GM12878 (cell line): ENCODE measurements around the gene WHAMM. TPM values are rescaled to one million over a fixed set of nuclear protein-coding genes. Genes with fewer than 3 reads are reported as not detected.

Experiments
- ATAC-seq: fragments of 200-7000 bp; cut with Tn5 transposase; 3 replicates; pipeline ENCODE4 v1.9.1; 2020; ENCODE audit warnings: mild to moderate bottlenecking, moderate library complexity
- BruUV-seq: library from RNA; stranded (reverse); fragments of 400-500 nt; replicated peaks from 2 replicates; lab custom pipeline; 2021; lab: Mats Ljungman, UMichigan
- CTCF ChIA-PET: fragments of 300-600 bp; sonication (Branson Sonifier 250); formaldehyde crosslinking; extraction: SDS; loops from one replicate; lab custom pipeline; 2021; ENCODE audit warnings: inconsistent platforms; lab: Yijun Ruan, JAX
- POLR2A ChIA-PET: fragments of 350-600 bp; formaldehyde crosslinking; extraction: SDS; loops from one replicate; lab custom pipeline; 2021; ENCODE audit warnings: inconsistent platforms; lab: Charles Lee
- RAD21 ChIA-PET: fragments of 300-600 bp; sonication (Branson Sonifier 250); formaldehyde crosslinking; loops from one replicate; lab custom pipeline; 2023; ENCODE audit warnings: antibody characterized with exemption; ENCODE audit not compliant: unreplicated experiment; lab: Charles Lee
- SMC1A ChIA-PET: fragments of 300-600 bp; sonication (Branson Sonifier 250); formaldehyde crosslinking; loops from one replicate; lab custom pipeline; 2023; ENCODE audit not compliant: unreplicated experiment, uncharacterized antibody; lab: Charles Lee
- DNase-seq: peaks from one replicate; pipeline ENCODE4 v3.0.0-alpha.2; 2011; ENCODE audit warnings: low read depth, low spot score
- FAIRE-seq: peaks from 3 replicates; lab custom pipeline; 2011; peaks lifted over from hg19 to GRCh38; lab: Jason Lieb, UNC
- H2AFZ ChIP-seq: 2 replicates; pipeline ENCODE4 v1.6.0; 2011; ENCODE audit warnings: low read depth, low read length, control low read depth; ENCODE audit not compliant: control insufficient read depth
- H3K27ac ChIP-seq: 2 replicates; pipeline ENCODE4 v1.5.1; 2011; ENCODE audit warnings: control low read depth; ENCODE audit not compliant: control insufficient read depth, insufficient read depth
- H3K27me3 ChIP-seq, 2 experiments: replicated peaks in 1 of 2; 2 replicates each; pipeline versions ENCODE4 v1.6.0 to v1.6.1; 2011; ENCODE audit warnings: low read length in 1 of 2; ENCODE audit not compliant: control insufficient read depth in 2 of 2, insufficient read depth in 2 of 2
- H3K36me3 ChIP-seq, 2 experiments: 2 replicates each; pipeline ENCODE4 v1.5.1; 2011; ENCODE audit warnings: low read length in 1 of 2; ENCODE audit not compliant: control insufficient read depth in 2 of 2, insufficient read depth in 2 of 2
- H3K4me1 ChIP-seq: 2 replicates; pipeline ENCODE4 v1.6.1; 2011; ENCODE audit warnings: mild to moderate bottlenecking, low read length, moderate library complexity, mixed read lengths; ENCODE audit not compliant: control insufficient read depth, insufficient read depth
- H3K4me2 ChIP-seq: 2 replicates; pipeline ENCODE4 v1.6.0; 2011; ENCODE audit warnings: control low read depth; ENCODE audit not compliant: control insufficient read depth, insufficient read depth
- H3K4me3 ChIP-seq: fragments of 200-600 bp; sonication (generic); 2 replicates; pipeline ENCODE4 v1.5.1; 2016
- H3K79me2 ChIP-seq: 2 replicates; pipeline ENCODE4 v1.6.0; 2011; ENCODE audit warnings: low read length; ENCODE audit not compliant: control insufficient read depth, insufficient read depth
- H3K9ac ChIP-seq: 2 replicates; pipeline ENCODE4 v1.8.0; 2011; ENCODE audit warnings: low read length, control low read depth, mixed read lengths; ENCODE audit not compliant: control insufficient read depth, insufficient read depth
- H3K9me3 ChIP-seq: replicated peaks from 3 replicates; pipeline ENCODE4 v1.5.1; 2011; ENCODE audit warnings: mild to moderate bottlenecking, low read length; ENCODE audit not compliant: control insufficient read depth, insufficient read depth
- H4K20me1 ChIP-seq: 2 replicates; pipeline ENCODE4 v1.6.0; 2011; ENCODE audit not compliant: control insufficient read depth, insufficient read depth
- CHD1 ChIP-seq: IDR thresholded peaks from 2 replicates; pipeline ENCODE4 v1.6.1; 2012; ENCODE audit warnings: low read depth, low read length, improper control_type of control experiment
- HDAC6 ChIP-seq: fragments of 200-600 bp; sonication (generic); IDR thresholded peaks from one replicate; pipeline ENCODE4 v1.8.0; 2017; ENCODE audit warnings: antibody characterized with exemption; ENCODE audit not compliant: unreplicated experiment
- IKZF1 ChIP-seq: fragments of 450-650 bp; conservative IDR thresholded peaks from 2 replicates; pipeline ENCODE4 v1.6.1; 2017; ENCODE audit warnings: antibody characterized with exemption, mild to moderate bottlenecking
- POLR2AphosphoS5 ChIP-seq: IDR thresholded peaks from 2 replicates; pipeline ENCODE4 v1.6.1; 2011; ENCODE audit warnings: mild to moderate bottlenecking, low read length, inconsistent platforms
- POU2F2 ChIP-seq: IDR thresholded peaks from 3 replicates; pipeline ENCODE4 v1.6.1; 2011; ENCODE audit warnings: low read depth, mild to moderate bottlenecking, low read length, borderline replicate concordance
- SMC3 ChIP-seq: IDR thresholded peaks from 2 replicates; pipeline ENCODE4 v1.6.1; 2011; ENCODE audit warnings: low read length, improper control_type of control experiment, borderline replicate concordance
- TARDBP ChIP-seq: IDR thresholded peaks from 2 replicates; pipeline ENCODE4 v1.6.1; 2016; ENCODE audit warnings: borderline replicate concordance
- TBL1XR1 ChIP-seq: IDR thresholded peaks from 2 replicates; pipeline ENCODE4 v1.6.1; 2012; ENCODE audit warnings: low read depth, low read length, improper control_type of control experiment
- ZBED1 ChIP-seq: IDR thresholded peaks from 2 replicates; pipeline ENCODE4 v1.6.1; 2016; ENCODE audit warnings: borderline replicate concordance
- ZNF24 ChIP-seq: fragments of 450-650 bp; IDR thresholded peaks from 2 replicates; pipeline ENCODE4 v1.6.1; 2017; ENCODE audit warnings: antibody characterized with exemption, mild to moderate bottlenecking
- WGBS: methylation state at CpG from one replicate; pipeline ENCODE4 v1.1.6; 2016; ENCODE audit warnings: low lambda C conversion rate; ENCODE audit not compliant: insufficient replicate concordance, insufficient coverage; ENCODE audit errors: missing lambda C conversion rate; 5-methylcytosine and 5-hydroxymethylcytosine counted together
- in situ Hi-C: fragments of 300-500 bp; cut with MboI; formaldehyde crosslinking; loops from 9 replicates; pipeline ENCODE4 v1.14.3; 2018; ENCODE audit warnings: mixed read lengths
- intact Hi-C: fragments of 100-400 bp; cut with micrococcal nuclease; formaldehyde crosslinking; loops from one replicate; pipeline ENCODE4 v1.14.2; 2022; ENCODE audit not compliant: unreplicated experiment
- polyA plus RNA-seq, 11 experiments: library from polyadenylated mRNA; depleted of rRNA in 4 of 11; unstranded in 6 of 11; stranded (reverse) in 5 of 11; fragments of >200 nt; fragmentation: Nextera tagmentation in 4 of 11; fragmentation: Illumina TruSeq in 1 of 11; extraction: Ambion mirVana in 4 of 11; extraction: Trizol in 1 of 11; gene quantifications; 1 replicate in 1 of 11; 2 replicates in 10 of 11; pipeline versions ENCODE4 v1.2.1 to v1.2.3, GENCODE V29; 2011 to 2016; ENCODE audit warnings: inconsistent platforms in 2 of 11, missing spikeins in 2 of 11, low read depth in 1 of 11
- total RNA-seq, 4 experiments: library from RNA; depleted of rRNA in 3 of 4; stranded (reverse); fragments of >200 nt in 3 of 4; fragmentation: Illumina TruSeq in 1 of 4; extraction: Trizol in 1 of 4; gene quantifications; 2 replicates each; pipeline versions ENCODE4 v1.2.1 to v1.2.3, GENCODE V29; 2013 to 2021
- TF ChIP-seq, protein P1 (sequence below): IDR thresholded peaks from 2 replicates; pipeline ENCODE4 v1.6.1; 2011; ENCODE audit warnings: borderline replicate concordance, low read depth, mild to moderate bottlenecking, moderate library complexity, low read length; ENCODE audit not compliant: insufficient read depth, poor library complexity, severe bottlenecking
- TF ChIP-seq, protein P2 (sequence below): fragments of 450-650 bp; IDR thresholded peaks from 2 replicates; pipeline ENCODE4 v1.6.1; 2018; ENCODE audit warnings: borderline replicate concordance, mild to moderate bottlenecking; ENCODE audit not compliant: partially characterized antibody
- TF ChIP-seq, protein P3 (sequence below): IDR thresholded peaks from 2 replicates; pipeline ENCODE4 v1.6.1; 2012; ENCODE audit warnings: low read depth, low read length, improper control_type of control experiment
- TF ChIP-seq, protein P4 (sequence below), 3 experiments: IDR thresholded peaks in 2 of 3; conservative IDR thresholded peaks in 1 of 3; 2 replicates each; pipeline ENCODE4 v1.5.1; 2011; ENCODE audit warnings: low read depth in 3 of 3, low read length in 3 of 3, mild to moderate bottlenecking in 3 of 3, control low read depth in 2 of 3, moderate library complexity in 2 of 3, inconsistent platforms in 1 of 3, mixed read lengths in 1 of 3; ENCODE audit not compliant: control insufficient read depth in 2 of 3, insufficient read depth in 1 of 3; ENCODE audit errors: extremely low read depth in 1 of 3
- TF ChIP-seq, protein P5 (sequence below): fragments of 450-650 bp; IDR thresholded peaks from 2 replicates; pipeline ENCODE4 v1.6.1; 2017; ENCODE audit warnings: low read depth, mild to moderate bottlenecking, moderate library complexity

Gene WHAMM
- total and polyA plus RNA-seq, 10 of the 15 experiments (the other 5 are each of a cell fraction or from before 2014, with no cell fraction given), result 0.87 to 6.7 (median 2.5) TPM

DNA sequence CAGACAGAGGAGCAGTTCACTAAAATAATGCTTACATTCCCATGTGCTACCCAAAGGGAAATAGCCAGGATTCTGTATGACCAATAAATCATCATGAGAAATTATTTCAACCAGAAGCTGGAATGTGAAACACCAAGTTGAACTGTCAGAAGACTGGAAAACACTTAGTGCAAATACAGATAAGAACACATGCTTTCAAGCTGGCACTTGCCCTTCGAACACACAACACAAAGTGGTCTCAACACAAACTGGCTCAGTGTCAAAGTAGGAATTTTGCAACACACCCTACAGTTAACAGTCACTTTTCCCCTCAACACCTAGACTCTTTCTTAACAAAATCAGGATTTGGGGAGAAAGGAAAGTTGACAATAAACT, 4.9 kb upstream of the WHAMM start:
- Histone ChIP-seq H3K4me2 (no peak overlapping the region), H4K20me1 (no peaks in the 10 kb centered on the region), H3K9me3 (no peaks in the 10 kb centered on the region), H3K4me3 (no peak overlapping the region), H2AFZ (no peak overlapping the region), H3K79me2 (peaks cover under 1% of the 10 kb centered on the region), H3K27ac (no peak overlapping the region), H3K4me1 (peaks cover 32% of the 10 kb centered on the region), H3K9ac (no peak overlapping the region), H3K36me3 (no peaks in the 10 kb centered on the region), H3K27me3 (peaks cover 0 to 6% of the 10 kb centered on the region in 2 experiments; a peak in 1 of 4 replicates)
- 75% methylated on average over 1 of the region's 1 CpG for WGBS
- BruUV-seq, result no TSS peak
- no peak for DNase-seq
- in situ Hi-C loops (loop anchor here (10.0 kb wide), 1 partner anchor 260 kb away; the partner anchor contains the start of gene RPS17), intact Hi-C loops (no loop called here)
- ChIA-PET RAD21 (interaction anchor here (3.2 kb wide), 1 partner anchor 28 kb away, joined by 9 read pairs; no protein-coding TSS in a partner anchor), POLR2A (interaction anchor here (0.9 kb wide), 1 partner anchor 9 kb away, joined by 4 read pairs; no protein-coding TSS in a partner anchor), SMC1A (interaction anchor here (0.6 to 1.5 kb wide), 3 partner anchors 28 to 1168 kb away, joined by 3 to 8 read pairs (median 3); no protein-coding TSS in a partner anchor), CTCF (interaction anchor here (1.0 to 1.8 kb wide), 5 partner anchors 10 to 404 kb away, joined by 3 to 6 read pairs (median 3); no protein-coding TSS in a partner anchor)
- ATAC-seq, result no peak
- TF ChIP-seq, protein P1, sequence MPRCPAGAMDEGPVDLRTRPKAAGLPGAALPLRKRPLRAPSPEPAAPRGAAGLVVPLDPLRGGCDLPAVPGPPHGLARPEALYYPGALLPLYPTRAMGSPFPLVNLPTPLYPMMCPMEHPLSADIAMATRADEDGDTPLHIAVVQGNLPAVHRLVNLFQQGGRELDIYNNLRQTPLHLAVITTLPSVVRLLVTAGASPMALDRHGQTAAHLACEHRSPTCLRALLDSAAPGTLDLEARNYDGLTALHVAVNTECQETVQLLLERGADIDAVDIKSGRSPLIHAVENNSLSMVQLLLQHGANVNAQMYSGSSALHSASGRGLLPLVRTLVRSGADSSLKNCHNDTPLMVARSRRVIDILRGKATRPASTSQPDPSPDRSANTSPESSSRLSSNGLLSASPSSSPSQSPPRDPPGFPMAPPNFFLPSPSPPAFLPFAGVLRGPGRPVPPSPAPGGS, result no peak
- TF ChIP-seq, protein P2, sequence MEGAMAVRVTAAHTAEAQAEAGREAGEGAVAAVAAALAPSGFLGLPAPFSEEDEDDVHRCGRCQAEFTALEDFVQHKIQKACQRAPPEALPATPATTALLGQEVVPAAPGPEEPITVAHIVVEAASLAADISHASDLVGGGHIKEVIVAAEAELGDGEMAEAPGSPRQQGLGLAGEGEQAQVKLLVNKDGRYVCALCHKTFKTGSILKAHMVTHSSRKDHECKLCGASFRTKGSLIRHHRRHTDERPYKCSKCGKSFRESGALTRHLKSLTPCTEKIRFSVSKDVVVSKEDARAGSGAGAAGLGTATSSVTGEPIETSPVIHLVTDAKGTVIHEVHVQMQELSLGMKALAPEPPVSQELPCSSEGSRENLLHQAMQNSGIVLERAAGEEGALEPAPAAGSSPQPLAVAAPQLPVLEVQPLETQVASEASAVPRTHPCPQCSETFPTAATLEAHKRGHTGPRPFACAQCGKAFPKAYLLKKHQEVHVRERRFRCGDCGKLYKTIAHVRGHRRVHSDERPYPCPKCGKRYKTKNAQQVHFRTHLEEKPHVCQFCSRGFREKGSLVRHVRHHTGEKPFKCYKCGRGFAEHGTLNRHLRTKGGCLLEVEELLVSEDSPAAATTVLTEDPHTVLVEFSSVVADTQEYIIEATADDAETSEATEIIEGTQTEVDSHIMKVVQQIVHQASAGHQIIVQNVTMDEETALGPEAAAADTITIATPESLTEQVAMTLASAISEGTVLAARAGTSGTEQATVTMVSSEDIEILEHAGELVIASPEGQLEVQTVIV, result no peak
- TF ChIP-seq TARDBP (no peak), CHD1 (no peak), HDAC6 (no peak), IKZF1 (no peak), ZNF24 (no peak), ZBED1 (no peak), POU2F2 (no peak), SMC3 (no peak), TBL1XR1 (no peak), POLR2AphosphoS5 (no peak)
- TF ChIP-seq, protein P3, sequence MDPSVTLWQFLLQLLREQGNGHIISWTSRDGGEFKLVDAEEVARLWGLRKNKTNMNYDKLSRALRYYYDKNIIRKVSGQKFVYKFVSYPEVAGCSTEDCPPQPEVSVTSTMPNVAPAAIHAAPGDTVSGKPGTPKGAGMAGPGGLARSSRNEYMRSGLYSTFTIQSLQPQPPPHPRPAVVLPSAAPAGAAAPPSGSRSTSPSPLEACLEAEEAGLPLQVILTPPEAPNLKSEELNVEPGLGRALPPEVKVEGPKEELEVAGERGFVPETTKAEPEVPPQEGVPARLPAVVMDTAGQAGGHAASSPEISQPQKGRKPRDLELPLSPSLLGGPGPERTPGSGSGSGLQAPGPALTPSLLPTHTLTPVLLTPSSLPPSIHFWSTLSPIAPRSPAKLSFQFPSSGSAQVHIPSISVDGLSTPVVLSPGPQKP, result no peak
- TF ChIP-seq, protein P4, sequence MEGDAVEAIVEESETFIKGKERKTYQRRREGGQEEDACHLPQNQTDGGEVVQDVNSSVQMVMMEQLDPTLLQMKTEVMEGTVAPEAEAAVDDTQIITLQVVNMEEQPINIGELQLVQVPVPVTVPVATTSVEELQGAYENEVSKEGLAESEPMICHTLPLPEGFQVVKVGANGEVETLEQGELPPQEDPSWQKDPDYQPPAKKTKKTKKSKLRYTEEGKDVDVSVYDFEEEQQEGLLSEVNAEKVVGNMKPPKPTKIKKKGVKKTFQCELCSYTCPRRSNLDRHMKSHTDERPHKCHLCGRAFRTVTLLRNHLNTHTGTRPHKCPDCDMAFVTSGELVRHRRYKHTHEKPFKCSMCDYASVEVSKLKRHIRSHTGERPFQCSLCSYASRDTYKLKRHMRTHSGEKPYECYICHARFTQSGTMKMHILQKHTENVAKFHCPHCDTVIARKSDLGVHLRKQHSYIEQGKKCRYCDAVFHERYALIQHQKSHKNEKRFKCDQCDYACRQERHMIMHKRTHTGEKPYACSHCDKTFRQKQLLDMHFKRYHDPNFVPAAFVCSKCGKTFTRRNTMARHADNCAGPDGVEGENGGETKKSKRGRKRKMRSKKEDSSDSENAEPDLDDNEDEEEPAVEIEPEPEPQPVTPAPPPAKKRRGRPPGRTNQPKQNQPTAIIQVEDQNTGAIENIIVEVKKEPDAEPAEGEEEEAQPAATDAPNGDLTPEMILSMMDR (IDR thresholded peaks at IDR 0.05 in 2 of 3, conservative IDR thresholded peaks at IDR 0.05 in 1 of 3; ENCODE audit: control insufficient read depth in 2 of 3, extremely low read depth in 1 of 3, insufficient read depth in 1 of 3, low read depth in 3 of 3, low read length in 3 of 3), result no peak
- TF ChIP-seq, protein P5, sequence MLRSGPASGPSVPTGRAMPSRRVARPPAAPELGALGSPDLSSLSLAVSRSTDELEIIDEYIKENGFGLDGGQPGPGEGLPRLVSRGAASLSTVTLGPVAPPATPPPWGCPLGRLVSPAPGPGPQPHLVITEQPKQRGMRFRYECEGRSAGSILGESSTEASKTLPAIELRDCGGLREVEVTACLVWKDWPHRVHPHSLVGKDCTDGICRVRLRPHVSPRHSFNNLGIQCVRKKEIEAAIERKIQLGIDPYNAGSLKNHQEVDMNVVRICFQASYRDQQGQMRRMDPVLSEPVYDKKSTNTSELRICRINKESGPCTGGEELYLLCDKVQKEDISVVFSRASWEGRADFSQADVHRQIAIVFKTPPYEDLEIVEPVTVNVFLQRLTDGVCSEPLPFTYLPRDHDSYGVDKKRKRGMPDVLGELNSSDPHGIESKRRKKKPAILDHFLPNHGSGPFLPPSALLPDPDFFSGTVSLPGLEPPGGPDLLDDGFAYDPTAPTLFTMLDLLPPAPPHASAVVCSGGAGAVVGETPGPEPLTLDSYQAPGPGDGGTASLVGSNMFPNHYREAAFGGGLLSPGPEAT, result no peak
- FAIRE-seq, result no peak
